Upper lobe of right lung (tissue), 1 donor: ENCODE results near the gene FBXW10B. TPM values are rescaled to one million over a fixed set of nuclear protein-coding genes. Genes with fewer than 3 reads are reported as not detected.
"Not testable (repeated sequence)": the region's sequence is repeated elsewhere in the genome, so short reads cannot be mapped to it uniquely, and the experiment has no call there.

Experiments used
- ATAC-seq: fragments of 200-7000 bp; cut with Tn5 transposase; one replicate; pipeline ENCODE4 v1.9.1; 2020; ENCODE audit warnings: mild to moderate bottlenecking, moderate library complexity
- DNase-seq: peaks from one replicate; pipeline ENCODE4 v3.0.0-alpha.2; 2020
- H3K27ac ChIP-seq: fragments of 200-600 bp; one replicate; pipeline ENCODE4 v1.8.0; 2022
- H3K27me3 ChIP-seq: fragments of 200-600 bp; one replicate; pipeline ENCODE4 v1.8.0; 2022; ENCODE audit warnings: mild to moderate bottlenecking
- H3K36me3 ChIP-seq: fragments of 200-600 bp; one replicate; pipeline ENCODE4 v1.8.0; 2022
- H3K4me1 ChIP-seq: fragments of 200-600 bp; one replicate; pipeline ENCODE4 v1.8.0; 2022
- H3K4me3 ChIP-seq: fragments of 200-600 bp; one replicate; pipeline ENCODE4 v1.8.0; 2022; ENCODE audit warnings: mild to moderate bottlenecking
- H3K9me3 ChIP-seq: fragments of 200-600 bp; one replicate; pipeline ENCODE4 v1.8.0; 2022
- CTCF ChIP-seq: fragments of 200-600 bp; IDR thresholded peaks from one replicate; pipeline ENCODE4 v1.8.0; 2022; ENCODE audit warnings: antibody characterized with exemption
- intact Hi-C: fragments of 100-400 bp; cut with DNase I; formaldehyde crosslinking; loops from one replicate; pipeline ENCODE4 v1.11.0; 2022
- long read RNA-seq: library from polyadenylated mRNA; unstranded; transcript quantifications from one replicate; pipeline ENCODE4 v2.0.0, GENCODE V29; 2021
- total RNA-seq: library from RNA; stranded (reverse); fragmentation: NEBNext Ultra II Directional; extraction: Animal tissue kit (Norgen Biotek cat#: 25700); gene quantifications from one replicate; pipeline ENCODE4 v1.2.1, GENCODE V29; 2021
- donor health status: DM: no; HTN: yes; CAD: no; lungs with severe emphysema.

The FBXW10B gene
- 1.4 TPM for total RNA-seq
- long read RNA-seq, result 0 reads

GRCh38 chr17:15619331-15620058, at the start of gene FBXW10B:
Gene FBXW10B (minus strand): TSS chr17:15619704. CDS start chr17:15619512, 192 bp downstream.
- intact Hi-C loops, DNase-seq: not testable (repeated sequence)

GRCh38 chr17:15663691-15664090, 44.2 kb upstream of the FBXW10B start:
- intact Hi-C loops, result no loop called here
- TF ChIP-seq CTCF, result no peak
- no peaks in the 10 kb centered on the region for H3K36me3 ChIP-seq
- DNase-seq (no peak), ATAC-seq (no peak)
- no peaks in the 10 kb centered on the region for H3K9me3 ChIP-seq
- no peaks in the 10 kb centered on the region for H3K4me1 ChIP-seq
- no peak overlapping the region for H3K27ac ChIP-seq
- no peaks in the 10 kb centered on the region for H3K27me3 ChIP-seq
- no peak overlapping the region for H3K4me3 ChIP-seq

More at GRCh38 chr17:15619331-15620058, at the start of gene FBXW10B:
- ATAC-seq, result peak; percentile 58
- H3K9me3 ChIP-seq, H3K4me3 ChIP-seq, H3K27ac ChIP-seq, H3K27me3 ChIP-seq, H3K4me1 ChIP-seq, H3K36me3 ChIP-seq: not testable (repeated sequence)

- Histone ChIP-seq H3K36me3 (no peaks in the 10 kb centered on the region), H3K4me1 (no peaks in the 10 kb centered on the region), H3K9me3 (no peaks in the 10 kb centered on the region), H3K27me3 (no peaks in the 10 kb centered on the region), H3K27ac (no peak overlapping the region), H3K4me3 (no peak overlapping the region)
- DNase-seq (no peak), ATAC-seq (no peak)
- TF ChIP-seq CTCF, result no peak
- intact Hi-C loops, result no loop called here
These were observed 43.7 kb upstream of the FBXW10B start for GRCh38 chr17:15663176-15663575.

- TF ChIP-seq CTCF, result no peak
These were observed 43.2 kb upstream of the FBXW10B start for GRCh38 chr17:15662681-15663080.

GRCh38 chr17:15660077-15660476, 40.6 kb upstream of the FBXW10B start:
- no peak for TF ChIP-seq CTCF
- Histone ChIP-seq H3K36me3 (no peaks in the 10 kb centered on the region), H3K9me3 (no peaks in the 10 kb centered on the region), H3K27me3 (no peaks in the 10 kb centered on the region), H3K4me1 (no peaks in the 10 kb centered on the region), H3K4me3 (no peak overlapping the region), H3K27ac (peak overlapping the region; percentile 60)
- ATAC-seq, result no peak
- no peak for DNase-seq
- intact Hi-C loops, result no loop called here

More at GRCh38 chr17:15662681-15663080, 43.2 kb upstream of the FBXW10B start:
- Histone ChIP-seq H3K36me3 (no peaks in the 10 kb centered on the region), H3K9me3 (no peaks in the 10 kb centered on the region), H3K4me3 (no peak overlapping the region), H3K27me3 (no peaks in the 10 kb centered on the region), H3K4me1 (no peaks in the 10 kb centered on the region), H3K27ac (no peak overlapping the region)
- no peak for DNase-seq
- intact Hi-C loops, result no loop called here
- ATAC-seq, result no peak

- no peaks in the 10 kb centered on the region for H3K27me3 ChIP-seq
- H3K4me1 ChIP-seq, result no peaks in the 10 kb centered on the region
- TF ChIP-seq CTCF, result no peak
- ATAC-seq (peak; percentile 88), DNase-seq (peak; percentile 68)
- intact Hi-C loops, result no loop called here
- H3K9me3 ChIP-seq, result no peaks in the 10 kb centered on the region
- H3K27ac ChIP-seq, result peak overlapping the region; percentile 60
- no peak overlapping the region for H3K4me3 ChIP-seq
- H3K36me3 ChIP-seq, result no peaks in the 10 kb centered on the region
These were observed 40.2 kb upstream of the FBXW10B start for GRCh38 chr17:15659663-15660062.
